GM12864 (cell line): ENCODE results near the gene ARPC1A.
"Not testable (repeated sequence)": the region's sequence is repeated elsewhere in the genome, so short reads cannot be mapped to it uniquely, and the experiment has no call there.

ENCODE experiments used
- DNase-seq: peaks from one replicate; pipeline ENCODE4 v3.0.0-alpha.2; 2011; ENCODE audit warnings: low read depth
- H3K4me3 ChIP-seq: 2 replicates; pipeline ENCODE4 v1.5.1; 2011; ENCODE audit warnings: mild to moderate bottlenecking, low read depth, low read length, control low read depth
- CTCF ChIP-seq: IDR thresholded peaks from 2 replicates; pipeline ENCODE4 v1.5.1; 2011; ENCODE audit warnings: low read depth, mild to moderate bottlenecking, moderate library complexity, low read length, control low read depth, inconsistent platforms; ENCODE audit errors: missing control alignments

Gene ARPC1A

GRCh38 chr7:99344061-99344647, 18.5 kb downstream of the ARPC1A start:
- no peak for DNase-seq
- no peak overlapping the region for H3K4me3 ChIP-seq
- TF ChIP-seq CTCF: no peak

- not testable (repeated sequence) for H3K4me3 ChIP-seq, DNase-seq
Measured at GRCh38 chr7:99350641-99351040, 24.9 kb downstream of the ARPC1A start.

GRCh38 chr7:99352247-99352646, 26.5 kb downstream of the ARPC1A start:
- no peak for DNase-seq
- TF ChIP-seq CTCF: no peak
- H3K4me3 ChIP-seq: no peak overlapping the region

GRCh38 chr7:99355098-99355497, 29.4 kb downstream of the ARPC1A start:
- no peak for TF ChIP-seq CTCF
- DNase-seq: no peak
- no peak overlapping the region for H3K4me3 ChIP-seq

GRCh38 chr7:99357701-99358490, 32.2 kb downstream of the ARPC1A start:
- H3K4me3 ChIP-seq: no peak overlapping the region
- no peak for DNase-seq
- no peak for TF ChIP-seq CTCF

GRCh38 chr7:99358521-99358920, 32.8 kb downstream of the ARPC1A start:
- H3K4me3 ChIP-seq, DNase-seq: not testable (repeated sequence)

GRCh38 chr7:99359465-99360154, 33.9 kb downstream of the ARPC1A start:
- no peak for TF ChIP-seq CTCF
- no peak for DNase-seq
- H3K4me3 ChIP-seq: no peak overlapping the region
